Esophagus squamous epithelium (tissue), 4 donors: ENCODE results near the gene AGL.

ENCODE experiments used
- CTCF ChIP-seq, 6 experiments: fragments of 450-650 bp in 4 of 6; fragments of 200-600 bp in 2 of 6; sonication (generic) in 2 of 6; IDR thresholded peaks; one replicate each; pipeline ENCODE4 v1.5.1; 2016 to 2019; ENCODE audit warnings: antibody characterized with exemption in 6 of 6, mild to moderate bottlenecking in 4 of 6, moderate library complexity in 4 of 6
- POLR2A ChIP-seq, 4 donors: fragments of 450-650 bp; IDR thresholded peaks; one replicate each; pipeline ENCODE4 v1.6.1; 2017; ENCODE audit warnings: antibody characterized with exemption in 4 of 4, mild to moderate bottlenecking in 4 of 4, moderate library complexity in 3 of 4

- no peak for TF ChIP-seq POLR2A (IDR thresholded peaks at IDR 0.05)
- TF ChIP-seq CTCF (IDR thresholded peaks at IDR 0.05), result no peak
Measured at GRCh38 chr1:99945174-99945573, 95.0 kb downstream of the AGL start.
